HS-27A (cell line): Measurements from ENCODE around the gene FOXO3.

Experiments
- DNase-seq: peaks from one replicate; pipeline ENCODE4 v3.0.0-alpha.2; 2012; ENCODE audit warnings: low read depth, missing footprints

FOXO3 gene

GRCh38 chr6:108576709-108577108, 16.0 kb downstream of the FOXO3 start:
- DNase-seq = no peak

DNA sequence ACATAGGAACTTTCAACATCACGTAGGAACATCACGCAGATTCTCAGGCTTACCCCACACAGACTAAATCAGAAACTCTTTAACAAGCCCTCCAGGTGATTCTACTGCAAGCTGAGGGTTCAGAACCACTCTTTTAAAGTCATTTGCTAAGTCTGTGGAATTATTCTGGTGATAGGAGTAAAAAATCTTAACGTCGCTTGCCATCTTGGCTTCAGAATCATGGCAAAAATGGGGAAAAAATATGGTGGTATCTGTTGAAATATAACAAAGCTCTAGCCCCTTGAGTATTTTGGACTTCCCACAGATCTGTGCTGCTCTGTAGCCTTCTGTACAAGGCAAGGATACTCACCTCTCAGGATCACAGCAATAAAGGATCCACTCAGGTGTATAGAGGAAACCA, 17.4 kb downstream of the FOXO3 start:
- DNase-seq = no peak

DNA sequence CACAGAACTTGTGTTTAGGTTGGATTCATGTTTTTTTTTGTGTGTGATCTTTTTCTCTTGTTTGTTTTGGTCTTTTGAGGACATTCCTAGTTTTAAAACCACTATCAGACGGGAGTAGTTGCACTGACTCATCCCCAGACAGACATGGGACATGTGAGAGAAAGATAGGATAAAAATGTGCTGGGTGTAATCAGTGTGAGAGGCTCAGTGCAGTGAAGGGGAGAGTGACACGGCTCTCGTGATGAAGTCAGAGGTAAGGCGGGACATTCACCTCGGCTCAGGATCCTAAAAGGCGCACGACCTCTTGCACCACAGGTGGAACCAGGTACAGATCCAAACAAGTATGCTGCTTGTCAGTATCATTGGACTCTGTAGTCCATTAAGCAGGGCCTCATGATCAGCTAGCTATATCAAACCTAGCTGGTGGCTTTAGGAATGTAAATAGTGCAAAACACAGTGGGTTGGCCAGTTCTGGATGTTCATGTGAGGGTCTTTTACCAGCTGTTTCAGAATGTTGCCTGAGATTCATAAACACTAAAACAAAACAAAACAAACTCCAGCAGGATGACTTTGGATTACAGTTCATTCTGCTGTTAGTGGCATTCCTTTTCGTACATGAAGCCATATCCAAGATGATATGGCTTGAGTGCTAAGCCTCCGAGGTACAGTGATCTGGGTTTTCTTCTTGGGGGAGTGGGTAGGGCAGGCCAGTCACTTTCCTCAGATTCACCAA, 18.0 kb downstream of the FOXO3 start:
- DNase-seq = no peak

GRCh38 chr6:108579328-108579721, 18.6 kb downstream of the FOXO3 start:
- no peak for DNase-seq

- DNase-seq = no peak
Observed at GRCh38 chr6:108580646-108581045, 19.9 kb downstream of the FOXO3 start.

- no peak for DNase-seq
Observed at GRCh38 chr6:108581237-108581931, 20.7 kb downstream of the FOXO3 start.

DNA sequence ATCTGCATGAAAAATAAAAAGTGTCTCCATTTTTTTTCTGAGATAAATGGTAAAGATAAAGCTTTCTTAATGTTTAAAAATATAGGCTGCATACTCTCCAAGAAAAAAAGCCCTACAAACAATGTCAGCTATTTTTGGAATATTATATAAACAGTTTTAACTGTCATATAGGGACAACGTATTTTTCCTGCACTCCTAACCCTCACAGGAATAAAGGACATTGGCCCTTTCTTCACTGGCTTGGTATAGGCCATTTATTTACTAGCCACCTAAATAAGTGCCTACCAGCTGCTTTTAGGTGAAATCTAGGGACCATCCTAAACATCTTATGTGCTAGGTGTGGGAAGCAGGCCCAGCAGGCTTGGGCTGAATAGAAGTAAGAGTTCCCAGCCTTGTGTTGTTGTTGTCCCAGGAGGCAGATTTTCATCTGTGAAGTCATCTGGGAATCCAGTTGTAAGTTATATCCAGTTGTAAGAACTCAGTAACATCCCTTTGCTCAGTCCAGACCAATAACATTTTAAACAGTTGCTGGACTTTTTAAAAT, 21.3 kb downstream of the FOXO3 start:
- DNase-seq = no peak

GRCh38 chr6:108582618-108583017, 21.9 kb downstream of the FOXO3 start:
- no peak for DNase-seq

- no peak for DNase-seq
Observed at GRCh38 chr6:108584323-108584722, 23.6 kb downstream of the FOXO3 start.

DNA sequence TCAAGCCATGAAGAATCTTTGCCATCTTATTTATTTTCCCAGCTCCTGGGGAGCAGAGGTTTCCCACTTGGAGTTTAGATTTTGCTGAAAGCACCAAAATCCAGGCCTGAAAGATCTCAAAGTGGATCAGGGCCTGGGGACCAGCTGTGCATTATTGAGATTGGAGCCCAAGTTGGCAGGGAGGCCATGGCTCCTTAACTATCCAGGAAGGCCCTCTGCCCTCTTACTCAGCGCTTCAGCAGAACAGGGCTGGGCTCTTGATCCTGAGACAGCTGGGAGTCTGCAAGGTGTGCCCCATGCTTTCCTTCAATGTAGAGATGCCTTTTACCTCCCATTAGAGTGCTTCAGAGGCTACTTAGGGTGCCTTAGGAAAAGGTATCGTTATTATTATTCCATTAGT, 24.6 kb downstream of the FOXO3 start:
- no peak for DNase-seq

- DNase-seq = no peak
Observed at GRCh38 chr6:108585921-108586536, 25.3 kb downstream of the FOXO3 start.

DNA sequence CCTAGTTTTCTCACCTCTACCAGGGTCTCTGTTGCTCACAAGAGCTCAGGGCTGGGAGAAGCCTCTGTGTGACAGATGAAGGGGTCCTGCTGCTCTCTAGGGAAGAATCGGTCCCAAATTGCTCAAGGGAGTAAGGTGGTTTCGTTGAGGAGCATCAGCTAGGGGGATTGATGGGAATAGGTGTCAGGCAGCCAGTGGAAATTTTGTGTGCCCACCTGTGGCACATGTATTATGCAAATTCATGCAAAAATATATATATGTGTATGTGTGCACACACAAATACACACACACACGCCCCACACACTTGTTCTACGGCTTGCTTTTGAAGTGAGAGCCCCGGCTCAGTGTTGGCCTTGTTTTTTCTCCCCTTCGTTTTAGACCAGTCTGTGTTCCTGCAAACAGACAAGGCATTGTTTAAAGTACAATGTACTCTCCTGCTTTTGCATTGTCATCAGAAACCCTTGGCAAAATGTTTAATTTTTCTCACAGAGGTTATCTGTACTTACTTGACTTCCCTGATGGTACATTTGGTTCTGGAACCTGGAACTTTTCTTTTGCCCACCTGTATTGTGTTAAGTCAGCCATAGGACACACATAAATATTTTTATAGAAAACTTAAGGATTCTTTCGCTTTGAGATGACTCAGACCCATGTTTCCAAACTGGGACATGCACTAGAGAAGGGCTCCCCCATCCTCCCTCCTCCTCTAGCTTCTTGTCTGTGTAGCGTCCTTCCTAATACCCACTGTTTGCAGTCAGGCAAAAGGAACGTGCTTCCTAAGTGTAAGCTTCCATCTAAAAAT, 26.7 kb downstream of the FOXO3 start:
- DNase-seq = no peak

GRCh38 chr6:108588586-108588985, 27.9 kb downstream of the FOXO3 start:
- DNase-seq = no peak

DNA sequence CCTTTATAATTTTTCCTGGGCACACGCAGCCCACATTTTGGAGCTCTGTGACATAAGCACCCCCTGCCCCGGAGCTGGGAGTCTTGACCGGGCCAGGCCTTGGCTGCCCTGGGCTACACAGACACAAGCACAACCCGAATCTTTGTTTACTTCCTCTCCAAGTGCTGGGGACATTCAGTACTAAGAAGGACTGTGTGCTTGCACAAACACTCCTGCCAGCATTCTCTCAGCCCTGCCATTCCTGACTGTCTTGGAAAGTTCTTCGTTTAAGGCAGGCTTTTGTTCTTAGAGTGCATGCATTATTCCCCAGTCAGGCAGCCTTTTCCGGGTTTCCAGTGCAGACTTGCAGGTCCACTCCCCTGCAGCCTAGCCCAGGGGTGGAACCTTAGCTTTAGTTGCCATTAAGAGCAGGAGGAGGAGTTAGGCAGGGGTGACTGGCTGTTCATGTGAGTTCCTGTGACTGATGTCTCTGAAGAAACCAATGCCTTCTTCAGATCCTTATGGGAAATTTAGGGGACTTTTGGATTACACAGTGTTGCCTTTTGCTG, 28.6 kb downstream of the FOXO3 start:
- no peak for DNase-seq

GRCh38 chr6:108591040-108591816, 30.5 kb downstream of the FOXO3 start:
- no peak for DNase-seq

DNA sequence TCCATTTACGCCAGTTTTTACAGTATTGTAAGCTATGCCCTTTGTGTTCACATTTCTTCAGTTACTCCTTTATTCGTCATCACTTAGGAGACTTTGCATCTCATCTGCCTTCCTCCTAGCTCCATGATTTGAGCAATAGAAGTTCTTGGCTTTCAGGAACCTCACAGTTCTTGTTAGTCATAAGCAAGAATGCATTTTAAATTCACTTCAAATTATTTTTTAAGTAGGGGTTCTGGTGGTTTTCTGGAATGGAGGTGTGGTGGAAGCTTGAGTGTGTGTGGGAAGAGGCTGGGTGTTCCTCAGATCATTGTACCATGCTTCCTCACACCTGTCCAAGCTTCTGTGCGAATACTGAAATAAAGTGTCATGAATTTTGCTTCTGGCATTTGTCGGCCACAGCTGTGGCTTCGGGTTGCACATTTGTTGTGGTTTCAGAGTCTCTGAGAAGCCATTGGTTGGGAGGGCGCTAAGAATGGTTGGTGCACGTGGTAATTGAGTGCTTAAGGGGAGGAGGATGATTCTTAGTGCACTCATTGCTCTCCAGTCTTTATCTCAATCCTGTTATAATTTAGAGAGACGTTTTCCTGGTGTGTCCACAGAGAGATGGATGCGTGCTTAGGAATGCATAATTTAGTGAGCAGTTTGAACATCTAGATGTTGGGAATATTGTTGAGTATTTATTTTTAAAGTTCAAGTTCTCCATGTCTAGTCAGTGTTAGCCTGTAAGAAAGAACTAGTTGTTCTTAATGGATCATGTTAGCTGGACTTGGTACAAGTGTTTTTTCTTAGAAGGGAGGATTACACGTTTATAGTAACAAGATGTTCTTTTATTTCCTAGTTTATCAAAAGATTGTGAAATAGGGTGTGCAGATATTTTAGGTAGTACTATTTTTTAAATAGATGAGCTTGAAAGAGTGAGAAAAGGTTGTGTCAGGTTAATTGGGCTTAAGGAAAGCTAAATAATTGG, 31.9 kb downstream of the FOXO3 start:
- DNase-seq = peak; percentile 35

- no peak for DNase-seq
Observed at GRCh38 chr6:108594151-108594550, 33.4 kb downstream of the FOXO3 start.

DNA sequence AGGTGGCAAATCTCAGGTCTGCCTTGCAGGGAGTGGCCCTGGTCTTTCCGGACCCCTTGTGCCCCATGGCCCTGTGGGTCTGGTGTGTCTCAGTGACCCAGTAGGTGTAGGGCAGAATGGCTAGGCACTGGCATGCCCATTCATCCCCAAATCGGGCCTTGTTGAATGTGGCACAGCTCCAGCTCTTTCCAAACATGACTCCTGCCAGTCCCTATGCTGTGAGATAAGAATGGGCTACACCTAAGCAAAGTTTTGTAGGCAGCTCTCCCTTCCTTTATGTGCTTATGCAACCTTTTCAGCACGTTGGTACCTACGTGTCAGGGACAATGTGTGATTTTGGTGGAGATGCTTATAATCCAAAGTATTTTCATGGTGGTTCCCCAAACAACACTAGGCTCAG, 33.9 kb downstream of the FOXO3 start:
- no peak for DNase-seq

- DNase-seq = no peak
Observed at GRCh38 chr6:108596956-108597355, 36.2 kb downstream of the FOXO3 start.
